Activated naive CD4-positive, alpha-beta T cell treated with anti-CD3 and anti-CD28 coated beads for 36 hours (primary cell): Measurements from ENCODE around the gene PSORS1C2. TPM values are rescaled to one million over a fixed set of nuclear protein-coding genes. Genes with fewer than 3 reads are reported as not detected.
"Not testable (repeated sequence)": the region's sequence is repeated elsewhere in the genome, so short reads cannot be mapped to it uniquely, and the experiment has no call there.

Experiments used
- CTCF ChIA-PET: fragments of 350-600 bp; sonication (Branson Sonifier 250); formaldehyde crosslinking; loops from one replicate; lab custom pipeline; 2021; ENCODE audit warnings: antibody characterized with exemption; lab: Charles Lee
- DNase-seq: peaks from one replicate; pipeline ENCODE4 v3.0.0-alpha.2; 2020
- H3K27ac Mint-ChIP-seq: one replicate; pipeline ENCODE4 v1.8.0; 2021; ENCODE audit warnings: mild to moderate bottlenecking, mixed read lengths
- H3K27me3 Mint-ChIP-seq: one replicate; pipeline ENCODE4 v1.8.0; 2021; ENCODE audit warnings: low read depth, mixed read lengths
- H3K36me3 Mint-ChIP-seq: one replicate; pipeline ENCODE4 v1.8.0; 2021; ENCODE audit warnings: low read depth, mixed read lengths
- H3K4me1 Mint-ChIP-seq: one replicate; pipeline ENCODE4 v1.8.0; 2021; ENCODE audit warnings: low read depth, mixed read lengths
- H3K4me3 Mint-ChIP-seq: one replicate; pipeline ENCODE4 v1.8.0; 2021; ENCODE audit warnings: mild to moderate bottlenecking, moderate library complexity, mixed read lengths
- H3K9me3 Mint-ChIP-seq: one replicate; pipeline ENCODE4 v1.8.0; 2021; ENCODE audit warnings: mixed read lengths
- intact Hi-C: fragments of 100-400 bp; cut with micrococcal nuclease; formaldehyde crosslinking; loops from one replicate; pipeline ENCODE4 v1.15.1; 2023
- total RNA-seq, 2 experiments: library from RNA; stranded (reverse); gene quantifications; one replicate each; pipeline ENCODE4 v1.2.3, GENCODE V29; 2021

The PSORS1C2 gene
- total RNA-seq, 2 experiments from 2014 or later, result not detected

DNA sequence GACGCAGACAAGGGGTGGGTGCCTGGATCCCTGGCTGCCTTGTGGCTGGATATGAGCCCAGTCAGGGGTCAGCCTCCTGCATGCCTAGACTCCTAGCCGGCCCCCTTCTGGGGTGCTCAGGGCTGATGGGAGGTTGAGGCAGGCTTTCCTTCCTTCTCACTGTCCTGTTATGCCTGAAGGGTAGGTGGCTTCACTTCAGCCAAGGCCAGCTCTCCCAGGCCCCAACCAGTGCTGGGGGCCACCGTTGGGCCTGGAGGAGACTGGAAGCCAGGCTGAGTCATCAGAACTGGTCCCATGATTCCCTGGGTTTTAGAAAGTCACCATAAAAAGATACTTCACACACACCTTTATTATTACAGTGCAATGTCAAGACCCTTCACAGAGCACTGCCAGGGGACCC is 34.5 kb upstream of the PSORS1C2 start:
- Mint-ChIP-seq H3K27me3 (no peaks in the 10 kb centered on the region), H3K9me3 (no peaks in the 10 kb centered on the region), H3K36me3 (no peaks in the 10 kb centered on the region), H3K4me3 (no peak overlapping the region), H3K4me1 (no peaks in the 10 kb centered on the region), H3K27ac (no peak overlapping the region)
- intact Hi-C loops, result no loop called here
- DNase-seq, result no peak
- CTCF ChIA-PET, result no interaction called here

DNA sequence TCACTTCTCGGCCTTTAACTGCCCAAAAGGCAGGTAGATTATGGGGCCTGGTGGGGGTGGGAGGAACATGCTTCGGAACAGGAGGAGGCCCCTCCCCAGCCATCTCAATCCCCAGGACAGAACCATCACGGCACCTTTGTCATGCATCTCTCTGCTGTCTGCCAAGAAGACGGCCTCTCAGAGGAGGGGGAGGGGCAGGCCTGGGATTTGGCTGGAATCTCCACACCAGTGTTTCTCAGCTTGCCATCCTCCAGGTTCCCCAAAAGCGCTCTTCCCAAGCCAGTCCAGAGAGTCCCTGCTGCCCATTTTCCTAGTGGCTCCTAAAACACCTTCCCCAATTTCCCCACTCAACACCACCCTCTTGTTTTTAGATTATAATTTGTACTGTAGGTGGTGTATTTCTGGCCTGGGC is 34.1 kb upstream of the PSORS1C2 start:
- DNase-seq, result no peak
- no peaks in the 10 kb centered on the region for H3K4me1 Mint-ChIP-seq
- no peaks in the 10 kb centered on the region for H3K27me3 Mint-ChIP-seq
- no peak overlapping the region for H3K27ac Mint-ChIP-seq
- no peaks in the 10 kb centered on the region for H3K36me3 Mint-ChIP-seq
- no peak overlapping the region for H3K4me3 Mint-ChIP-seq
- CTCF ChIA-PET, result no interaction called here
- intact Hi-C loops, result no loop called here
- H3K9me3 Mint-ChIP-seq, result no peaks in the 10 kb centered on the region

DNA sequence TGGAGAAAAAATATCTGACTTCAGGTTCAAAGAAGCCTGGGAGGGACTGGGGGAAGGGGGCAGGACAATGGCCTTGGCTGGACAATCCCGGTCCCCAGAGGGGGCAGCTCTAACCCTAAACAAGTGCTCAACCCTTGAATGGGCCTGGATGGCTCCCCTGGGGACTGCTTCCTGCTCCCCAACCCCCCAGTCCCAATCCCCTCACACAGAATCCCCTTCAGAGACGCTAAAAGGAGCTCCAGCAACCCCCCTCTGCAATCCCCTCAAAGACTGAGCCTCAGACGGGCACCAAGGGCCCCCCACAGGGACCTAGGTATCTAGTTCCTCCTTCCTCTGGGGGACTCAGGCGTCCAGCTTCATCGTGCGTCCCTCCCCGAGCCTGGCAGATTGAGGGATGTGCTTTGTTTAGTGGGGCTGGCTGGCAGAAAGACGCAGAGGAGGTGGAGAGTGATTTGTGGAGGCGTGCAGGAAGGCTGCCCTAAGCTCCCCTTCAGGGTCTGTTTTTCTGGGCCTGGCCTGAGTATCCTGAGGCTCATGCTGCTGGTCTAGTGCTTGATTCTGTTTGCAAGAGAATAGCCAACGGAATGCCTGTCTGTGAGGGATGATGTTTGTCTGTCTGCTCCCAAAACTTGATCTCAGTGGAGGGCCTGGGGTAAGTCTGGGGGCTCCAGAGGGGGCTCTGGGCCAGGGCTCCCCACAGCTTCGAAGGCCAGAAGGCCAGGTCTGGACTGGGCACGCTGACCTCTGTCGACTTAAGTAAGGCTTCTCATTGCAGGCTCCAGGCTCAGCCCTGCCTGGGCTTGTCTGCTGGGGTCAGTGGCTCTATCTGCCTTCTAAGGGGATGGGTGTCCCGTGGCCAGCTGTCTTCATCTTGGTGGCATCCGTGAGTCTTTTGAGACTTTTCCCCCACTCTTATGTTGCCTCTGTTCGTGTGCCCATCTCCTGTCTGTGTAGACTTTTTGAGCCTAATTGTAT is 33.4 kb upstream of the PSORS1C2 start:
- Mint-ChIP-seq H3K36me3 (no peaks in the 10 kb centered on the region), H3K27ac (no peak overlapping the region), H3K27me3 (no peaks in the 10 kb centered on the region), H3K4me3 (no peak overlapping the region), H3K9me3 (no peaks in the 10 kb centered on the region), H3K4me1 (no peaks in the 10 kb centered on the region)
- DNase-seq, result no peak
- intact Hi-C loops, result no loop called here
- CTCF ChIA-PET, result no interaction called here

DNA sequence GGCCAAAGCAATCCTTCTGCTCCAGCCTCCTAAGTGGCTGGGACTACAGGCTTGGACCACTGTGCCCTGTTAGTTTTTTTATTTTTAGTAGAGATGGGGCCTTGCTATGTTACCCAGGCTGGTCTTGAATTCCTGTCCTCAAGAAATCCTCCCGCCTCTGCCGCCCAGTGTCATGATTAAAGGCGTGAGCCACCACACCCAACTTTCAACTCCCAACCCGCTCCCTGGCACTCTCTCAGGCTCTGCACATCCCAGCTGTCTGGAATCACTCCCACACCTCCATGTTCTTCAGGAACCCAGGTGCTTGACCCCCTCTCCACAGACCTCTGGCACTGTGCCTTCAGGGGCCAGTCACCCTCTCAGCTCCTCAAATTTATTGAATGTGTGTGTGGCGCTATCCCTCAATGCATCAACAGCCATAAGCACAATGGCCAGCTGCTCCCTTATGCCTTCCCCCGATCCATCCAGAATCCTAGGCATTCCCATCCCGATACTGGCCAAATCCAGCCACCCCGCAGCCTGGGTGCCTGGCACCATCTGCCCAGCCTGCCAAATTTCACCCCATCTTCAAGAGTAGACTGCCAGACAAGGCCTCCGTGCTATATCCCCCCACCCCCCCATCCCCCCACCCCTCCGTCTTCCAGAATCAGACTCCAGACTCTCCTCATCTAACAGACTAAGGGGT is 32.3 kb upstream of the PSORS1C2 start:
- DNase-seq, result no peak
- H3K27ac Mint-ChIP-seq, result no peak overlapping the region
- no peaks in the 10 kb centered on the region for H3K9me3 Mint-ChIP-seq
- no peaks in the 10 kb centered on the region for H3K36me3 Mint-ChIP-seq
- intact Hi-C loops, result no loop called here
- H3K27me3 Mint-ChIP-seq, result no peaks in the 10 kb centered on the region
- H3K4me3 Mint-ChIP-seq, result no peak overlapping the region
- no peaks in the 10 kb centered on the region for H3K4me1 Mint-ChIP-seq
- CTCF ChIA-PET, result no interaction called here

DNA sequence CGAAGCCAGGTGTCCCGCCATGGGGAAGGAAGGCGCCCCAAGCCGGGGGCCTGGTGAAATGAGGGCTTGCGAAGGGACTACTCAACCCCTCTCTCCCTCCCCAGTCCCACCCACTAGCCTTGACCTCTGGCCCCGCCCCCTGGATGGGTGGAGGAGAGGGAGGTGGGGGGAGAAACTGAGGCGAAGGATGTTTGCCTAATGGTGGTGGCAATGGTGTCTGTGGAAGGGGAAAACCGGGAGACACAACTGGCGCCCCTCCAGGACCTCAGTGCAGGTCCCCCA is 31.7 kb upstream of the PSORS1C2 start, which contains the start of gene POU5F1:
Gene POU5F1, minus strand, starts transcription at position 83 of the 282 bp plus-strand sequence. Its CDS starts 62 bp downstream, at position 21.
- Mint-ChIP-seq H3K36me3 (no peaks in the 10 kb centered on the region), H3K4me3 (no peak within 1 kb of the TSS), H3K27me3 (no peaks in the 10 kb centered on the region), H3K27ac (no peak within 1 kb of the TSS), H3K9me3 (no peaks in the 10 kb centered on the region), H3K4me1 (no peaks in the 10 kb centered on the region)
- DNase-seq, result no peak
- CTCF ChIA-PET, result no interaction called here
- intact Hi-C loops, result no loop called here

DNA sequence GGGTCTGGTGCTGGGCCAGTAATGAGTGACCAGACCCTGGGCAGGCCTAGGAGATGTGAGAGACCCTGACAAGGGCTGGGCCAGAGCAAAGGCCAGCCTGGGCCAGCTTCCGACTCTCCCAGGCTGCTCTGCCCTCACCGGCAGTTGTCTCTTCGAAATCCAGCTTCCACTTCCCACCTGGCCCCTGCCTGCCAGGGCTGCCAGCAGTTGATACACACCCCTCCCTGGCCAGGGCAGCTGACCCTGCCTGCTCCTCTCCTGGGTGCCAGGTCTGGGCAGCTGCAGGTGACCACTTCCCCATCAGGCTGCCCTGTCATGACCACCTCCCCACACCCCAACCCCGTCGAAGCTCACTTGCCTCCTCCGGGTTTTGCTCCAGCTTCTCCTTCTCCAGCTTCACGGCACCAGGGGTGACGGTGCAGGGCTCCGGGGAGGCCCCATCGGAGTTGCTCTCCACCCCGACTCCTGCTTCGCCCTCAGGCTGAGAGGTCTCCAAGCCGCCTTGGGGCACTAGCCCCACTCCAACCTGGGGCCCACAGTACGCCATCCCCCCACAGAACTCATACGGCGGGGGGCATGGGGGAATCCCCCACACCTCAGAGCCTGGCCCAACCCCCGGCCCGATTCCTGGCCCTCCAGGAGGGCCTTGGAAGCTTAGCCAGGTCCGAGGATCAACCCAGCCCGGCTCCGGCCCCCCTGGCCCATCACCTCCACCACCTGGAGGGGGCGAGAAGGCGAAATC is 31.2 kb upstream of the PSORS1C2 start:
- DNase-seq, CTCF ChIA-PET, H3K9me3 Mint-ChIP-seq, H3K27me3 Mint-ChIP-seq, H3K4me1 Mint-ChIP-seq, H3K36me3 Mint-ChIP-seq, H3K27ac Mint-ChIP-seq, intact Hi-C loops, H3K4me3 Mint-ChIP-seq: not testable (repeated sequence)

DNA sequence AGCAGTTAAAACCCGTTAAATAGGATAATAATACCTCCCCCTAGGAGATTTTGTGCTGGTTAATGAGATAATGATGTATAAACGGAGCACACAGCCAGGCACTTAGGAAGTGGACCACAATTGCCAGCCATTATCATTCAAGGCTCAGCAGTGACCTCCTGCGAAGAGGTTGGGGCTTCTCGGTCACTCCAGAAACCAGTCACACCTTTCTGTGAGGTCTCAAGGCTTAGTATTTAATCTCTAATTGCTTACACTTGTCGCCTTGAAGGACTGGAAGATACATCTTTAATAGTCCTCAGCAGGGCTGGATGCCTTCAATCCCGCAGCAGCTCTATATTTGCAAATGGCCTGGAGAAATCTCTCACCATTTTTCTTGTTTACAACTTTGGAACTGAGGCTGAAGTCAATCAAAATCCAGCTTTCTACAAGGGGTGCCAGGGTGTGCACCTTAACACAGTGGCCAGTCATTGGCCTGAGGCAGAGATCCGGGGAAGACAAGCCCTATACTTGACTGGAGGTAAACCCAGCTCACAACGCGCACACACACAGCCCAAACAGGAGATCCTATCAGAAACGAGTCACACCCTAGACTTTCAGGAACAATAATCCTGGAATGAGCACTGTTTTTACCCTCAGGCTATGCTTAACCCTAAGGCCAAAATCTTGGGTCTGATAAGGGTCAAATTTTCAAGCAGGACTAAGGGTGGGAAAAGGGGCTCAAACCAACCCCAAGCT is 30.4 kb upstream of the PSORS1C2 start:
- H3K36me3 Mint-ChIP-seq, result no peaks in the 10 kb centered on the region
- H3K4me1 Mint-ChIP-seq, result peaks cover 7% of the 10 kb centered on the region
- CTCF ChIA-PET, result no interaction called here

DNA sequence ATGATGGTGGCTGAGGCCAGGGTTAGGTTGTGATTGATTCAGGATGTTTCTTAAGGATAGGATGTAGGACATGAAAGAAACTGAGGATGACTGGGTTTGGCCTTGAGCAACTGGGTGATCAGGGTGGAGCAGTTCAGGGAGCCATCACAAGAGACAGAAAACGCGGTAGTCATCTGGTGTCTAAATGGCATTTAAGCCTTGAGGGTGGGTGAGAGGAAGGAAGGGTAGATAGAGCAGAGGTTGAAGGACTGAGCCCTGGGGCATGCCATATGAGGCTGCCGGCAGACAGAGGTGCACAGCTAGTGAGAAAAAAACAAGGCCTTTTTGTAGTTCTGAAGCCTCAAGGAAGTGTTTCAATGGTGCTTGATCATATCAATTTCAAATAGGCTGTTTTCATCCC is 29.7 kb upstream of the PSORS1C2 start:
- H3K9me3 Mint-ChIP-seq, result no peaks in the 10 kb centered on the region
- peaks cover 8% of the 10 kb centered on the region for H3K4me1 Mint-ChIP-seq
- CTCF ChIA-PET, result no interaction called here
- H3K36me3 Mint-ChIP-seq, result no peaks in the 10 kb centered on the region
- intact Hi-C loops, result no loop called here
- no peak overlapping the region for H3K27ac Mint-ChIP-seq
- H3K27me3 Mint-ChIP-seq, result no peaks in the 10 kb centered on the region
- H3K4me3 Mint-ChIP-seq, result no peak overlapping the region
- no peak for DNase-seq

More for the DNA sequence above, 30.4 kb upstream of the PSORS1C2 start:
- intact Hi-C loops, result no loop called here
- Mint-ChIP-seq H3K27ac (no peak overlapping the region), H3K27me3 (no peaks in the 10 kb centered on the region), H3K9me3 (no peaks in the 10 kb centered on the region), H3K4me3 (no peak overlapping the region)
- DNase-seq, result no peak

DNA sequence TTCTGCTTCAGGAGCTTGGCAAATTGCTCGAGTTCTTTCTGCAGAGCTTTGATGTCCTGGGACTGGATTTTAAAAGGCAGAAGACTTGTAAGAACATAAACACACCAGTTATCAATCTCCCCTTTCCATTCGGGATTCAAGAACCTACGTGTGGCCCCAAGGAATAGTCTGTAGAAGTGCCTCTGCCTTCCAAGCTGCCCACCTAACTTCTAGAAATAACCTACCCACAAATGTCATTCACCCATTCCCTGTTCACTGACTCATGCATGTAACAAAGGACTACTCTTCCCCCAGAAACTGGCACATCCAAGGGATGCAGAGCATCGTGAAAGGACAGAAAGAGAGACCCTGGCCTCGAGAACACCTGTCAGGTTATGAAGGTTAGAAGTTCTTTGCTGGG is 27.1 kb upstream of the PSORS1C2 start:
- Mint-ChIP-seq H3K36me3 (peaks cover 19% of the 10 kb centered on the region), H3K27me3 (no peaks in the 10 kb centered on the region), H3K9me3 (no peaks in the 10 kb centered on the region), H3K27ac (no peak overlapping the region), H3K4me1 (peaks cover 24% of the 10 kb centered on the region), H3K4me3 (no peak overlapping the region)
- DNase-seq, result no peak
- CTCF ChIA-PET, result interaction anchor here (1.8 kb wide), 1 partner anchor 201 kb away, joined by 9 read pairs; no protein-coding TSS in a partner anchor
- intact Hi-C loops, result no loop called here

DNA sequence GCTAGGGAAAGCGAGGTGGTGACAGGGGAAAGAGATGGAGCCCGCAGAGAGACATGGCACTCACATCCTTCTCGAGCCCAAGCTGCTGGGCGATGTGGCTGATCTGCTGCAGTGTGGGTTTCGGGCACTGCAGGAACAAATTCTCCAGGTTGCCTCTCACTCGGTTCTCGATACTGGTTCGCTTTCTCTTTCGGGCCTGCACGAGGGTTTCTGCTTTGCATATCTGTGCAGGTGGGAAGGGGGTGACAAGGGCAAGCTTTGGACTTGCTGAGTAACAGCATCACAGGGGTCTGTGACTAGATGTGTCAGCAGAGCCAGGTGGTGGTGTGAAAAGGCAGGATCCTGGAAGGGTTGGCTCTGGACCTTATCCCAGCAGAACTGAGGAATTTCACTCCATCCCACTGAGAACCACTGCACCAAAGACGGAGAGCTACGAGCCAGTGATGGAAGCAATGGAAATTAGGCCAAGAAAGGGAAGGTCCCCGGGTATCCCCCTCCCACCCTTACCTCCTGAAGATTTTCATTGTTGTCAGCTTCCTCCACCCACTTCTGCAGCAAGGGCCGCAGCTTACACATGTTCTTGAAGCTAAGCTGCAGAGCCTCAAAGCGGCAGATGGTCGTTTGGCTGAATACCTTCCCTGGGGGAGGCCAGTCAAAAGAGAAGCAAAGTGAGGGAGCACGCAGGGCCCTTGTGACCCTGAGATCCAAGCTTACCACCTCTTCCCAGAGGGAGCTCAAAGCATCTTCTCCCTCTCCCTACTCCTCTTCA is 26.4 kb upstream of the PSORS1C2 start:
- peaks cover 28% of the 10 kb centered on the region for H3K4me1 Mint-ChIP-seq
- peaks cover 24% of the 10 kb centered on the region for H3K36me3 Mint-ChIP-seq
- DNase-seq, H3K4me3 Mint-ChIP-seq, intact Hi-C loops, H3K9me3 Mint-ChIP-seq, H3K27me3 Mint-ChIP-seq, H3K27ac Mint-ChIP-seq: not testable (repeated sequence)
- CTCF ChIA-PET, result interaction anchor here (0.6 to 1.8 kb wide), 3 partner anchors 201 to 388 kb away, joined by 3 to 9 read pairs (median 3); no protein-coding TSS in a partner anchor

DNA sequence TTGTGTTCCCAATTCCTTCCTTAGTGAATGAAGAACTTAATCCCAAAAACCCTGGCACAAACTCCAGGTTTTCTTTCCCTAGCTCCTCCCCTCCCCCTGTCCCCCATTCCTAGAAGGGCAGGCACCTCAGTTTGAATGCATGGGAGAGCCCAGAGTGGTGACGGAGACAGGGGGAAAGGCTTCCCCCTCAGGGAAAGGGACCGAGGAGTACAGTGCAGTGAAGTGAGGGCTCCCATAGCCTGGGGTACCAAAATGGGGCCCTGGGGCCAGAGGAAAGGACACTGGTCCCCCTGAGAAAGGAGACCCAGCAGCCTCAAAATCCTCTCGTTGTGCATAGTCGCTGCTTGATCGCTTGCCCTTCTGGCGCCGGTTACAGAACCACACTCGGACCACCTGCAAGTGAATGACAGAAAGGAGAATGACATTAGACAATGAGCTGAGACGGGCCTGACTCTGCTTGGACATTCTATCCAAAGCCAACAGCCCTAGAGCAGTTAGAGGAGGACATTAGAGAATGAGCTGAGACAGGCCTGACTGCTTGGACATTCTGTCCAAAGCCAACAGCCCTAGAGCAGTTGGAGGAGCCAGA is 25.7 kb upstream of the PSORS1C2 start:
- peaks cover 29% of the 10 kb centered on the region for H3K36me3 Mint-ChIP-seq
- peaks cover 34% of the 10 kb centered on the region for H3K4me1 Mint-ChIP-seq
- H3K4me3 Mint-ChIP-seq, DNase-seq, H3K27me3 Mint-ChIP-seq, H3K27ac Mint-ChIP-seq, intact Hi-C loops, H3K9me3 Mint-ChIP-seq: not testable (repeated sequence)
- CTCF ChIA-PET, result interaction anchor here (0.6 to 1.8 kb wide), 4 partner anchors 57 to 387 kb away, joined by 3 to 9 read pairs (median 4); no protein-coding TSS in a partner anchor
